HuH-7.5 (cell line): ENCODE results near the gene DEFB129.
"Not testable (repeated sequence)": the region's sequence is repeated elsewhere in the genome, so short reads cannot be mapped to it uniquely, and the experiment has no call there.

Experiments used
- DNase-seq: peaks from one replicate; pipeline ENCODE4 v3.0.0; 2011; ENCODE audit warnings: low spot score

DEFB129 gene

GRCh38 chr20:253447-253846 is 26.4 kb downstream of the DEFB129 start:
- not testable (repeated sequence) for DNase-seq

- no peak for DNase-seq
These were observed 30.4 kb downstream of the DEFB129 start, which contains the start of gene DEFB132 for GRCh38 chr20:257419-257818. Gene DEFB132 (plus strand): TSS chr20:257724. CDS start chr20:257779, 55 bp downstream.

GRCh38 chr20:258269-258858 is 31.3 kb downstream of the DEFB129 start:
- no peak for DNase-seq

GRCh38 chr20:258963-259362 is 31.9 kb downstream of the DEFB129 start:
- peak; percentile 43 for DNase-seq

GRCh38 chr20:259981-260380 is 32.9 kb downstream of the DEFB129 start:
- no peak for DNase-seq

GRCh38 chr20:263701-264100 is 36.6 kb downstream of the DEFB129 start:
- no peak for DNase-seq

- peak; percentile 94 for DNase-seq
These were observed 39.8 kb downstream of the DEFB129 start for GRCh38 chr20:266596-267562.

- DNase-seq = no peak
These were observed 43.5 kb downstream of the DEFB129 start for GRCh38 chr20:270517-270916.

- no peak for DNase-seq
These were observed 44.0 kb downstream of the DEFB129 start for GRCh38 chr20:271069-271468.

GRCh38 chr20:271528-271927 is 44.5 kb downstream of the DEFB129 start:
- no peak for DNase-seq

GRCh38 chr20:272718-273117 is 45.7 kb downstream of the DEFB129 start:
- no peak for DNase-seq

- DNase-seq = no peak
These were observed 46.8 kb downstream of the DEFB129 start for GRCh38 chr20:273884-274283.

GRCh38 chr20:275791-276190 is 48.7 kb downstream of the DEFB129 start:
- no peak for DNase-seq

- no peak for DNase-seq
These were observed 49.8 kb downstream of the DEFB129 start for GRCh38 chr20:276620-277495.

- DNase-seq = no peak
These were observed 50.4 kb downstream of the DEFB129 start for GRCh38 chr20:277496-277781.

- DNase-seq = no peak
These were observed 51.1 kb downstream of the DEFB129 start for GRCh38 chr20:278181-278580.

GRCh38 chr20:278607-279571 is 51.8 kb downstream of the DEFB129 start:
- DNase-seq = no peak
